ENCODE data around the gene TMEM106B.

DNA sequence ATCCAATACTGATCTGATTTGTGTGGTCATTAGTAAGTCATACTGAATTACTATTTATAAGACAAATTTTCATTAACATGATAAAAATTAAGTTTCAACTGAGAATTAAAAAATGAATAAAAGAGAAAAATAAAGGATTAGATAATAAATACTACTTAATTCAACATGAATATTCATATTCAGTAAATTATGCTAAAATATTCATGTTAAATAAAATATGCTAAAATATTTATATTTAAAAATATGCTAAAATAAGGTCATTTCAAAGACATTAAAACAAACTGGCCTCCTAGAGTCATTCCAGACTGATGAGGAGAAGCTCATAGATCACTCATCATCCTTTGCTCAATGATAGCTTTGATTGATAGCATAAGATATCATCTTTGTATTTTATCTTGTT lies 16.7 kb upstream of the TMEM106B start:
- TF ChIP-seq, protein P1, sequence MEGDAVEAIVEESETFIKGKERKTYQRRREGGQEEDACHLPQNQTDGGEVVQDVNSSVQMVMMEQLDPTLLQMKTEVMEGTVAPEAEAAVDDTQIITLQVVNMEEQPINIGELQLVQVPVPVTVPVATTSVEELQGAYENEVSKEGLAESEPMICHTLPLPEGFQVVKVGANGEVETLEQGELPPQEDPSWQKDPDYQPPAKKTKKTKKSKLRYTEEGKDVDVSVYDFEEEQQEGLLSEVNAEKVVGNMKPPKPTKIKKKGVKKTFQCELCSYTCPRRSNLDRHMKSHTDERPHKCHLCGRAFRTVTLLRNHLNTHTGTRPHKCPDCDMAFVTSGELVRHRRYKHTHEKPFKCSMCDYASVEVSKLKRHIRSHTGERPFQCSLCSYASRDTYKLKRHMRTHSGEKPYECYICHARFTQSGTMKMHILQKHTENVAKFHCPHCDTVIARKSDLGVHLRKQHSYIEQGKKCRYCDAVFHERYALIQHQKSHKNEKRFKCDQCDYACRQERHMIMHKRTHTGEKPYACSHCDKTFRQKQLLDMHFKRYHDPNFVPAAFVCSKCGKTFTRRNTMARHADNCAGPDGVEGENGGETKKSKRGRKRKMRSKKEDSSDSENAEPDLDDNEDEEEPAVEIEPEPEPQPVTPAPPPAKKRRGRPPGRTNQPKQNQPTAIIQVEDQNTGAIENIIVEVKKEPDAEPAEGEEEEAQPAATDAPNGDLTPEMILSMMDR (IDR thresholded peaks at IDR 0.05), result no peak
- no peak for TF ChIP-seq POLR2A (IDR thresholded peaks at IDR 0.05)

Data from ovary (tissue), 3 donors.